Gastrocnemius medialis (tissue), 4 donors: ENCODE results near the gene VAPB.

Experiments
- CTCF ChIP-seq, 5 experiments: fragments of 450-650 bp in 3 of 5; fragments of 200-600 bp in 2 of 5; sonication (generic) in 2 of 5; IDR thresholded peaks in 4 of 5; conservative IDR thresholded peaks in 1 of 5; 1 replicate in 4 of 5; 2 replicates in 1 of 5; pipeline ENCODE4 v1.5.1; 2016 to 2019; ENCODE audit warnings: antibody characterized with exemption in 5 of 5, mild to moderate bottlenecking in 3 of 5, moderate library complexity in 3 of 5
- POLR2A ChIP-seq, 2 donors: fragments of 450-650 bp; IDR thresholded peaks; one replicate each; pipeline ENCODE4 v1.6.1; 2017; ENCODE audit warnings: antibody characterized with exemption in 2 of 2, mild to moderate bottlenecking in 2 of 2, moderate library complexity in 2 of 2

DNA sequence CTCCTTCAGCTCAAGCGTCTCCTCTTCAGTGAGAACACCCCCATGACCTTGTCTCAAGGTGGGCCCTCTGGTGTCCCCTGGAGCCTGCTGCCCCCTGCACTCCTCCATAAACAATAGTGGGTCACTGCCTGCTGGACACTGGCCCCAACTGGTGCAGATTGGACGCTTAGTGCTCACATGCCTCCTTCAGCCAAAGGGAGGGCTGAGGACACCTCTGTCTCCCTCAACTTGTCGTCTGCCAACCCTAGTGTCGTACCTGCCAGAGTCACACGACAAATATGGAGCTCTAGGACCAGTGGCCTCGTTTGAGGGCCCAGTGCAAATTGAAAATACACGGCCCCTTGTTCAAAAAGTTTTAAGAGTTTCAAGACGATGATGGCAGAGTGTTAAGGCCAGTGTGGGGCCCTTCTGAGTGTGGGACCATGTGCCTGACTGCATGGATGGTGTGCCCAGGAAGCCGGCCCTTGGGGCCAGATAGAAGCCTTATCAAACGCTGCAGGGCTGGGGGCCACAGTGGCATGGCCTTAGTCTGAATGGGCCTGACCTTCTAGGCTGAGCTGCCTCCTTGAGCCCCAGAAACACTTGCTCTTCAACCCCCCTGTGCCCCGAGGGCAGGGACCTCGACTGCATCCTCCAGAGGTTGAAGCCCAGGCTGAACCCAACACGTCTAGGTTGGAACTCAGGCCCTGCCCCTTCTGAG, 106.0 kb downstream of the VAPB start:
- no peak for TF ChIP-seq POLR2A (IDR thresholded peaks at IDR 0.05)
- TF ChIP-seq CTCF (IDR thresholded peaks at IDR 0.05 in 4 of 5, conservative IDR thresholded peaks at IDR 0.05 in 1 of 5) = no peak
